Measurements from ENCODE around the gene GJA10.

Gene GJA10

DNA sequence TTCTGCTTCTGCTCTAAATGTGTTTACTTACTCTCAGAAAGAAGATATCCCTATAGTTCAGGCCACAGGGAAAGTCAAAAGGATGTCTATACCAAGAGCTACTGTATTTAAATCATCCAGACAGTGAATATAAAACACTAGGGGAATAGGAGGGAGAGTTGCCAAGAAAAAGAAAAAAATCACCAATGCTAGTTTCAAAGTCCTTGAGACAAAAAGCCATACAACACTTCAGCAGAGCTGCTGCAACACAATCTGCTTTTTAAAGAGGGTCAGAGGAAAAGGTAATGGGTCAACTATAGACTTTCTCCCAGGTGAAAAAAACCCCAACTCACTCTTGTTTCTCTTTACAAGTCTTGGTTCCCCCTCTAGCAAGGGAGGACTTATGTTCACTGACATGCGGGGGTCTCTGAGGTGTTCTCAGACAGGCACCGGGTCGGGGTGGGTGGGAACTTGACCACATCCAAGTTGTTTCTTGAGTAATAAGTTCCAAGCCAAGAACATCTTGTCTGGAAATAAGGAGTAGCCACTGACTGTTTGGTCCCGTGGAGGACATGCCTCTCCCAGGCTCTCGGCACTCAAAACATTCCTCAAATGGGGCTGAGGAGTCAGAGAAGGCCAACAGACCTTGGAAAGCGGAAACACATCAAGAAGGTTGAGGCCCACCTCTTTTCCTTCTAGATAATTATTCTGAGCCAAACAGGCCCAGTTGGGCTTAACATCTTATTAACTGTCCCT is 47.7 kb downstream of the GJA10 start:
- Histone ChIP-seq H3K36me3 (peaks cover 52% of the 10 kb centered on the region), H3K9me3 (no peaks in the 10 kb centered on the region), H3K27ac (no peak overlapping the region), H3K4me3 (no peak overlapping the region), H3K4me2 (no peak overlapping the region), H3K4me1 (no peaks in the 10 kb centered on the region), H3K27me3 (no peaks in the 10 kb centered on the region), H3K9ac (no peak overlapping the region), H4K20me1 (peaks cover 88% of the 10 kb centered on the region)
- TF ChIP-seq Cebpa-rat (IDR thresholded peaks at IDR 0.05): no peak

DNA sequence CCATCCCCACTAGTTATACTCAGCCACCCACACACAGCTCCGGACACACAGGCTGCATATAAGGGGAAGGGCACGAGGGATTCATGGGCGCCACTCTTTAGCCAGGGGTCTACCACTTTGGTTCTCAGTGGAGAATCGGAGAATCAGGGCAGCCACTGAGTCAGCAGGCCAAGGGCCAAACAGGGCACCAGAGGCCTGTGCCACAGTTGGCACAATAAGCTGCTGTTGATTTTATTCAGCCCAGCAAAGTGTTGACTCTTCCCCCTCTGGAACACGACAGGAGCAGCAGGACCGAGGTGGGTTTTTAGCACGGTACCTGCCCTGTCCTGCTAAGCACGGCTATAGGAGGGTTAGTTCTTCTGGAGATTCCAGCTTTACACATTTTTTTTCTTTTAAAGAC is 48.3 kb downstream of the GJA10 start:
- no peak for TF ChIP-seq Cebpa-rat (IDR thresholded peaks at IDR 0.05)
- no peak overlapping the region for H3K4me3 ChIP-seq
- no peak overlapping the region for H3K9ac ChIP-seq
- H3K27ac ChIP-seq: no peak overlapping the region
- H3K36me3 ChIP-seq: peaks cover 50% of the 10 kb centered on the region
- H3K4me1 ChIP-seq: no peaks in the 10 kb centered on the region
- no peaks in the 10 kb centered on the region for H3K9me3 ChIP-seq
- no peak overlapping the region for H3K4me2 ChIP-seq
- no peaks in the 10 kb centered on the region for H3K27me3 ChIP-seq
- peaks cover 85% of the 10 kb centered on the region for H4K20me1 ChIP-seq

DNA sequence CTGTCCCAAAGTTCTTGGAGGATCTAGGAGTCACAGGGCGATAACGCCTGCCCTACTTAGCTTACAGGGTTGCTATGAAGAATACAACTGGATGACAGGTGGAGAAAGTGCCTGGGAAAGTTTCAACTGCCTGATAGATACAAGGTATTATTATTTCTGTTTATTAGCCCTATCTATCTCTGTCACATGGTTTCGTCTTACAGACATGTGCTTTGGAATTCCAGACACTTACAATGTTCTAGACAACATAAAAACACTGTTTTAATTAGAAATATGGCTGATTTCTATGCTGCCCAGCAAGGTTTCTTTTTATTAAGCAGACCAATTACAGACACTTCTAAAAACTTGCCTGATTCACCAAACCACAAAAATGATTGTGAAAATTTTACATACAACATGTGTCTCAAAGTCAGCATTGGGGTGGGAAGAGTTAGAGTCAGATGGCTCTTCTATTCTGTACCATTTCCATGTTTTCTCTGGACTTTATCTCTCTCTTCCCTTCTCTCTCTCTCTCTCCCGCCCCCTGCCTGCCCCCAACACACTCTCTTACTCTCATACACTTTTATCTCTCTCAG is 50.0 kb downstream of the GJA10 start:
- Histone ChIP-seq H3K27ac (no peak overlapping the region), H3K4me1 (no peaks in the 10 kb centered on the region), H3K36me3 (peaks cover 51% of the 10 kb centered on the region), H3K9me3 (no peaks in the 10 kb centered on the region), H3K9ac (no peak overlapping the region), H3K4me2 (no peak overlapping the region), H3K4me3 (no peak overlapping the region), H3K27me3 (no peaks in the 10 kb centered on the region), H4K20me1 (peaks cover 93% of the 10 kb centered on the region)
- no peak for TF ChIP-seq Cebpa-rat (IDR thresholded peaks at IDR 0.05)

DNA sequence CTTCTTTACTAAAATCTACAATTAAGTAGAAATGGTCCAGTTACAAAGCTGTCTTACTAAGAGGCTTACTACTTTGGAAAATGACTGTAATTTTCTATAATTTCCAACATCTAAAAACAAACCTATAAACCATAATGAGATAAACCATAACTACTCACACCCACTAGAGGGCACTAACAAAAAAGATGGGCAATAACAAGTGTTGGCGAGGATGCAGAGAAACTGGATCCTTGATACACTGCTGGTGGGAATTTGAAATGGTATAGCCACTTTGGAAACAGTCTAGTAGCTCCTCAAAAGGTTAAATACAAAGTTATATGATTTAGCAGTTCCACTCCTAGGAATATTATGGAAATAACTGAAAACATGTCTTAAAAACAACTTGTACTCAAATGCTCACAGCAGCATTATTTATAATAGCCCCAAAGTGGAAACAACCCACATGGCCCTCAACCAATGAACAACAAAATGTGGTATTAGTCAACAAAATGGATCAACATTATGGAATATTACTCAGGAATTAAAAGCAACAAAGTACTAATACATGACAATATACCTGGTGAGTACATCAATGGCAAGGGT is 50.6 kb downstream of the GJA10 start:
- Histone ChIP-seq H3K4me2 (no peak overlapping the region), H3K4me1 (no peaks in the 10 kb centered on the region), H3K27ac (no peak overlapping the region), H3K4me3 (no peak overlapping the region), H3K9ac (no peak overlapping the region), H4K20me1 (peaks cover 92% of the 10 kb centered on the region), H3K27me3 (no peaks in the 10 kb centered on the region), H3K9me3 (no peaks in the 10 kb centered on the region), H3K36me3 (peaks cover 57% of the 10 kb centered on the region)
- no peak for TF ChIP-seq Cebpa-rat (IDR thresholded peaks at IDR 0.05)
